GM18867 (cell line): ENCODE results near the gene TMEM87B.

Source experiments
- ATAC-seq: cut with Tn5 transposase; IDR thresholded peaks from one replicate; pipeline ENCODE4 v1.9.1; 2021; ENCODE audit warnings: mild to moderate bottlenecking, moderate library complexity; ENCODE audit not compliant: unreplicated experiment

The TMEM87B gene

GRCh38 chr2:112149194-112149593, 94.1 kb downstream of the TMEM87B start:
- ATAC-seq, result no peak

GRCh38 chr2:112149866-112150435, 94.9 kb downstream of the TMEM87B start:
- ATAC-seq, result no peak

- no peak for ATAC-seq
Measured at GRCh38 chr2:112150447-112150846, 95.4 kb downstream of the TMEM87B start.

- ATAC-seq, result no peak
Measured at GRCh38 chr2:112150851-112151250, 95.8 kb downstream of the TMEM87B start.

GRCh38 chr2:112151271-112151670, 96.2 kb downstream of the TMEM87B start:
- ATAC-seq, result no peak

GRCh38 chr2:112151701-112152440, 96.8 kb downstream of the TMEM87B start:
- ATAC-seq, result no peak

GRCh38 chr2:112152476-112153178, 97.6 kb downstream of the TMEM87B start:
- no peak for ATAC-seq

GRCh38 chr2:112153179-112153490, 98.1 kb downstream of the TMEM87B start:
- ATAC-seq, result no peak

- ATAC-seq, result no peak
Measured at GRCh38 chr2:112153501-112153900, 98.4 kb downstream of the TMEM87B start.

GRCh38 chr2:112154246-112155117, 99.4 kb downstream of the TMEM87B start:
- ATAC-seq, result no peak

GRCh38 chr2:112155331-112156151, 100.5 kb downstream of the TMEM87B start:
- no peak for ATAC-seq

GRCh38 chr2:112156152-112156986, 101.3 kb downstream of the TMEM87B start:
- ATAC-seq, result no peak

GRCh38 chr2:112157472-112157871, 102.4 kb downstream of the TMEM87B start:
- no peak for ATAC-seq

GRCh38 chr2:112159454-112159921, 104.4 kb downstream of the TMEM87B start:
- ATAC-seq, result peak; percentile 56

GRCh38 chr2:112160283-112161250, 105.5 kb downstream of the TMEM87B start:
- ATAC-seq, result no peak

GRCh38 chr2:112161431-112162145, 106.5 kb downstream of the TMEM87B start:
- ATAC-seq, result no peak

- ATAC-seq, result no peak
Measured at GRCh38 chr2:112162341-112162740, 107.3 kb downstream of the TMEM87B start.

- no peak for ATAC-seq
Measured at GRCh38 chr2:112162956-112163355, 107.9 kb downstream of the TMEM87B start.
